Measurements from ENCODE around the gene C1QTNF3. TPM values are rescaled to one million over a fixed set of nuclear protein-coding genes. Genes with fewer than 3 reads are reported as not detected.

Gene C1QTNF3
- total and polyA plus RNA-seq, 2 of the 8 experiments (the other 6 are each of a cell fraction or from before 2014, with no cell fraction given), result 1.0 to 1.2 TPM

GRCh38 chr5:34030048-34030447 is 13.0 kb downstream of the C1QTNF3 start:
- Histone ChIP-seq H2AFZ (ENCODE audit: low read length) (no peak overlapping the region), H3K18ac (ENCODE audit: extremely low read depth, low read length) (no peak overlapping the region), H3K79me2 (ENCODE audit: control insufficient read depth in 1 of 2, insufficient read depth in 2 of 2, low read length in 2 of 2) (no peaks in the 10 kb centered on the region), H3K23ac (ENCODE audit: insufficient read length) (no peak overlapping the region), H3K23me2 (ENCODE audit: low read depth, low read length) (no peaks in the 10 kb centered on the region), H4K8ac (ENCODE audit: extremely low read depth, insufficient read depth, low read length) (no peak overlapping the region), H2AK5ac (ENCODE audit: low read depth, low read length) (no peak overlapping the region), H4K5ac (ENCODE audit: insufficient read length, low read depth, low read length) (no peak overlapping the region), H3K27ac (ENCODE audit: low read depth, low read length) (no peak overlapping the region), H2BK20ac (ENCODE audit: low read length) (no peak overlapping the region), H3K79me1 (ENCODE audit: low read depth, low read length) (no peaks in the 10 kb centered on the region), H2BK15ac (ENCODE audit: low read length) (no peak overlapping the region), H3K9ac (replicated peaks in 1 of 4; ENCODE audit: extremely low read depth in 1 of 4, low read depth in 3 of 4, low read length in 3 of 4) (no peak overlapping the region), H3K56ac (replicated peaks; ENCODE audit: insufficient read length, low read depth, low read length) (no peak overlapping the region), H3K27me3 (replicated peaks in 1 of 4; ENCODE audit: control insufficient read depth in 3 of 4, extremely low read depth in 1 of 4, insufficient read depth in 3 of 4, low read length in 3 of 4) (no peaks in the 10 kb centered on the region), H3K4ac (replicated peaks; ENCODE audit: insufficient read length, low read depth, low read length) (no peak overlapping the region), H3K9me3 (ENCODE audit: insufficient read depth in 2 of 2, low read depth in 1 of 2, low read length in 1 of 2) (no peaks in the 10 kb centered on the region), H4K20me1 (replicated peaks in 1 of 2; ENCODE audit: control insufficient read depth in 1 of 2, insufficient read depth in 2 of 2, low read length in 2 of 2) (no peaks in the 10 kb centered on the region), H4K91ac (replicated peaks; ENCODE audit: insufficient read length, low read length) (no peak overlapping the region), H2BK120ac (replicated peaks; ENCODE audit: low read depth, low read length) (no peak overlapping the region), H3K4me1 (replicated peaks in 1 of 4; ENCODE audit: control insufficient read depth in 3 of 4, insufficient read depth in 4 of 4, low read length in 3 of 4) (no peaks in the 10 kb centered on the region), H3K4me3 (ENCODE audit: extremely low read depth in 1 of 4, insufficient read depth in 2 of 4, low read depth in 3 of 4, low read length in 4 of 4) (no peak overlapping the region), H2BK5ac (ENCODE audit: low read depth, low read length) (no peak overlapping the region), H3K14ac (ENCODE audit: insufficient read length) (no peak overlapping the region), H3K36me3 (ENCODE audit: control insufficient read depth in 2 of 4, insufficient read depth in 4 of 4, low read length in 3 of 4) (no peaks in the 10 kb centered on the region; a peak in 1 of 8 replicates), H3K4me2 (ENCODE audit: insufficient read depth in 1 of 2, low read depth in 2 of 2, low read length in 2 of 2) (no peak overlapping the region), H2BK12ac (ENCODE audit: low read depth, low read length) (no peak overlapping the region)
- 95% methylated on average over 1 of the region's 1 CpG; no CpG with 5 or more reads in 1 of the 2 experiments for WGBS, 2 experiments (ENCODE audit: extremely low coverage in 1 of 2, insufficient coverage in 1 of 2, insufficient read length in 1 of 2, insufficient replicate concordance in 2 of 2, low coverage in 1 of 2, low lambda C conversion rate in 2 of 2, missing lambda C conversion rate in 1 of 2)
- ChIA-PET CTCF (ENCODE audit: partially characterized antibody) (no interaction called here), POLR2A (ENCODE audit: partially characterized antibody) (no interaction called here)
- FAIRE-seq (no peak), DNase-seq (ENCODE audit: low read depth in 1 of 2, low spot score in 2 of 2) (no peak)
- TF ChIP-seq SP1 (IDR thresholded peaks at IDR 0.05; ENCODE audit: low read depth, low read length) (no peak), ZNF274 (IDR thresholded peaks at IDR 0.05; ENCODE audit: borderline replicate concordance, extremely low read depth, low read length) (no peak), RFX5 (IDR thresholded peaks at IDR 0.05; ENCODE audit: borderline replicate concordance, low read depth, low read length) (no peak), CBX5 (IDR thresholded peaks at IDR 0.05; ENCODE audit: low read depth, low read length) (no peak), SP2 (IDR thresholded peaks at IDR 0.05; ENCODE audit: low read length) (no peak), SAP30 (IDR thresholded peaks at IDR 0.05; ENCODE audit: insufficient read depth, insufficient replicate concordance, low read length) (no peak), CTCF (IDR thresholded peaks at IDR 0.05; ENCODE audit: control extremely low read depth in 1 of 3, insufficient read depth in 1 of 3, low read depth in 1 of 3, low read length in 3 of 3) (no peak), BRCA1 (IDR thresholded peaks at IDR 0.05; ENCODE audit: low read depth, low read length) (no peak), POU5F1 (IDR thresholded peaks at IDR 0.05; ENCODE audit: low read depth, low read length) (no peak), CHD2 (IDR thresholded peaks at IDR 0.05; ENCODE audit: low read length) (no peak), RBBP5 (IDR thresholded peaks at IDR 0.05; ENCODE audit: borderline replicate concordance, low read depth, low read length) (no peak), MAFK (IDR thresholded peaks at IDR 0.05; ENCODE audit: low read depth, low read length) (no peak), CBX8 (IDR thresholded peaks at IDR 0.05; ENCODE audit: borderline replicate concordance, low read depth, low read length) (no peak)
